ENCODE data around the gene CCDC12.

DNA sequence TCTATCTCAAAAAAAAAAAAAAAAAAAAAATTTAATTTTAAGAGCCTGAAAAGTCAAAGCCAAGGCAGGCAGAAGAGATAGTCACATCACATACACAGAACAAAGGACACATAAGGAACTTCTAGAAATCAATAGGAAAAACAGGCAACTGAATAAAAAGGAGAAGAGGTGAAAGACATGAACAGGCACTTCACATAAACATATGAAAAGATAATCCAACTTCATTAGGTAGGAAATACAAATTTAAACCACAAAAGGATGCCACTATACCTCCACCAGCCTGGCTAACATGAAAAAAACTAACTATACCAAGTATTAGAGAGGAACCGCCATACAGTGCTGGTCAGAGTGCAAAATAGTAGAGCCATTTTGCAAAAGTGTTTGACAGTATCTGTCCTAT, 14.1 kb downstream of the CCDC12 start:
- TF ChIP-seq, protein P1, sequence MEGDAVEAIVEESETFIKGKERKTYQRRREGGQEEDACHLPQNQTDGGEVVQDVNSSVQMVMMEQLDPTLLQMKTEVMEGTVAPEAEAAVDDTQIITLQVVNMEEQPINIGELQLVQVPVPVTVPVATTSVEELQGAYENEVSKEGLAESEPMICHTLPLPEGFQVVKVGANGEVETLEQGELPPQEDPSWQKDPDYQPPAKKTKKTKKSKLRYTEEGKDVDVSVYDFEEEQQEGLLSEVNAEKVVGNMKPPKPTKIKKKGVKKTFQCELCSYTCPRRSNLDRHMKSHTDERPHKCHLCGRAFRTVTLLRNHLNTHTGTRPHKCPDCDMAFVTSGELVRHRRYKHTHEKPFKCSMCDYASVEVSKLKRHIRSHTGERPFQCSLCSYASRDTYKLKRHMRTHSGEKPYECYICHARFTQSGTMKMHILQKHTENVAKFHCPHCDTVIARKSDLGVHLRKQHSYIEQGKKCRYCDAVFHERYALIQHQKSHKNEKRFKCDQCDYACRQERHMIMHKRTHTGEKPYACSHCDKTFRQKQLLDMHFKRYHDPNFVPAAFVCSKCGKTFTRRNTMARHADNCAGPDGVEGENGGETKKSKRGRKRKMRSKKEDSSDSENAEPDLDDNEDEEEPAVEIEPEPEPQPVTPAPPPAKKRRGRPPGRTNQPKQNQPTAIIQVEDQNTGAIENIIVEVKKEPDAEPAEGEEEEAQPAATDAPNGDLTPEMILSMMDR (conservative IDR thresholded peaks at IDR 0.05; ENCODE audit: low read depth, low read length) = no peak
- no peak for TF ChIP-seq EZH2 (IDR thresholded peaks at IDR 0.05; ENCODE audit: low read length, unreplicated experiment)
- no peak for TF ChIP-seq EZH2phosphoT487 (IDR thresholded peaks at IDR 0.05; ENCODE audit: borderline replicate concordance, low read length)
